ENCODE data around the gene TSPAN14. TPM values are rescaled to one million over a fixed set of nuclear protein-coding genes. Genes with fewer than 3 reads are reported as not detected.

The TSPAN14 gene
- total and polyA plus RNA-seq, 2 of the 8 experiments (the other 6 are each of a cell fraction or from before 2014, with no cell fraction given), result 47.4 to 57.8 TPM

GRCh38 chr10:80451132-80451531 lies 3.0 kb upstream of the TSPAN14 start:
- Histone ChIP-seq H3K79me2 (ENCODE audit: control insufficient read depth in 1 of 2, insufficient read depth in 2 of 2, low read length in 2 of 2) (peaks cover 8 to 11% of the 10 kb centered on the region in 2 experiments), H3K27ac (ENCODE audit: low read depth, low read length) (no peak overlapping the region), H2AFZ (ENCODE audit: low read length) (no peak overlapping the region), H3K18ac (ENCODE audit: extremely low read depth, low read length) (no peak overlapping the region), H3K4me2 (ENCODE audit: insufficient read depth in 1 of 2, low read depth in 2 of 2, low read length in 2 of 2) (no peak overlapping the region), H3K4me3 (ENCODE audit: extremely low read depth in 1 of 4, insufficient read depth in 2 of 4, low read depth in 3 of 4, low read length in 4 of 4) (no peak overlapping the region), H3K9ac (replicated peaks in 1 of 4; ENCODE audit: extremely low read depth in 1 of 4, low read depth in 3 of 4, low read length in 3 of 4) (no peak overlapping the region), H3K4ac (replicated peaks; ENCODE audit: insufficient read length, low read depth, low read length) (no peak overlapping the region), H2AK5ac (ENCODE audit: low read depth, low read length) (no peak overlapping the region), H3K36me3 (ENCODE audit: control insufficient read depth in 2 of 4, insufficient read depth in 4 of 4, low read length in 3 of 4) (no peaks in the 10 kb centered on the region), H2BK15ac (ENCODE audit: low read length) (no peak overlapping the region), H2BK120ac (replicated peaks; ENCODE audit: low read depth, low read length) (no peak overlapping the region), H2BK20ac (ENCODE audit: low read length) (no peak overlapping the region), H2BK5ac (ENCODE audit: low read depth, low read length) (no peak overlapping the region), H4K20me1 (replicated peaks in 1 of 2; ENCODE audit: control insufficient read depth in 1 of 2, insufficient read depth in 2 of 2, low read length in 2 of 2) (peaks cover 8 to 13% of the 10 kb centered on the region in 2 experiments), H3K9me3 (ENCODE audit: insufficient read depth in 2 of 2, low read depth in 1 of 2, low read length in 1 of 2) (no peaks in the 10 kb centered on the region), H3K56ac (replicated peaks; ENCODE audit: insufficient read length, low read depth, low read length) (no peak overlapping the region), H4K5ac (ENCODE audit: insufficient read length, low read depth, low read length) (no peak overlapping the region), H2BK12ac (ENCODE audit: low read depth, low read length) (no peak overlapping the region), H3K4me1 (replicated peaks in 1 of 4; ENCODE audit: control insufficient read depth in 3 of 4, insufficient read depth in 4 of 4, low read length in 3 of 4) (peaks cover 5 to 10% (median 8%) of the 10 kb centered on the region in 4 experiments), H3K23ac (ENCODE audit: insufficient read length) (no peak overlapping the region), H3K27me3 (replicated peaks in 1 of 4; ENCODE audit: control insufficient read depth in 3 of 4, extremely low read depth in 1 of 4, insufficient read depth in 3 of 4, low read length in 3 of 4) (peaks cover 0 to 4% (median 0%) of the 10 kb centered on the region in 4 experiments; a peak in 2 of 7 replicates), H3K79me1 (ENCODE audit: low read depth, low read length) (no peaks in the 10 kb centered on the region), H4K91ac (replicated peaks; ENCODE audit: insufficient read length, low read length) (no peak overlapping the region), H4K8ac (ENCODE audit: extremely low read depth, insufficient read depth, low read length) (no peak overlapping the region), H3K23me2 (ENCODE audit: low read depth, low read length) (peaks cover 9% of the 10 kb centered on the region; the same call in 1 of the 2 replicates), H3K14ac (ENCODE audit: insufficient read length) (no peak overlapping the region)
- POLR2A ChIA-PET (ENCODE audit: partially characterized antibody), result interaction anchor here (3.3 kb wide), 1 partner anchor 13 kb away, joined by 18 read pairs; no protein-coding TSS in a partner anchor
- DNase-seq (ENCODE audit: low read depth in 1 of 2, low spot score in 2 of 2) (no peak), FAIRE-seq (no peak)
- CTCF ChIA-PET (ENCODE audit: partially characterized antibody), result interaction anchor here (0.8 to 38.4 kb wide), 5 partner anchors 16 to 98 kb away, joined by 3 to 1263 read pairs (median 8); no protein-coding TSS in a partner anchor
- WGBS, 2 experiments (ENCODE audit: extremely low coverage in 1 of 2, insufficient coverage in 1 of 2, insufficient read length in 1 of 2, insufficient replicate concordance in 2 of 2, low coverage in 1 of 2, low lambda C conversion rate in 2 of 2, missing lambda C conversion rate in 1 of 2), result 93% methylated on average over 1 of the region's 1 CpG; no CpG with 5 or more reads in 1 of the 2 experiments
- TF ChIP-seq BACH1 (IDR thresholded peaks at IDR 0.05; ENCODE audit: low read length) (no peak), BCL11A (IDR thresholded peaks at IDR 0.05; ENCODE audit: low read depth in 2 of 2, low read length in 2 of 2) (no peak), CBX5 (IDR thresholded peaks at IDR 0.05; ENCODE audit: low read depth, low read length) (no peak), KDM1A (IDR thresholded peaks at IDR 0.05; ENCODE audit: borderline replicate concordance, low read length) (no peak), CTBP2 (IDR thresholded peaks at IDR 0.05; ENCODE audit: borderline replicate concordance, insufficient read depth, insufficient read length, low read length) (no peak), JUND (IDR thresholded peaks at IDR 0.05; ENCODE audit: low read length) (no peak)
